K562 (cell line): Measurements from ENCODE around the gene ORC3. TPM values are rescaled to one million over a fixed set of nuclear protein-coding genes. Genes with fewer than 3 reads are reported as not detected.

Experiments used
- CEBPB ChIP-seq: fragments of 450-650 bp; IDR thresholded peaks from 2 replicates; pipeline ENCODE4 v1.6.1; 2016; ENCODE audit warnings: missing genetic modification characterization, missing compliant biosample characterization
- DPF2 ChIP-seq: fragments of 450-650 bp; IDR thresholded peaks from 2 replicates; pipeline ENCODE4 v1.6.1; 2016
- E2F3 ChIP-seq: fragments of 250-450 bp; sonication (Bioruptor Pico); IDR thresholded peaks from 2 replicates; pipeline ENCODE4 v1.4.0; 2020; ENCODE audit warnings: mild to moderate bottlenecking
- POLR2A ChIP-seq: fragments of 450-650 bp; conservative IDR thresholded peaks from 2 replicates; pipeline ENCODE4 v1.6.1; 2016
- POLR2AphosphoS5 ChIP-seq: IDR thresholded peaks from 2 replicates; pipeline ENCODE4 v1.6.1; 2011; ENCODE audit warnings: mild to moderate bottlenecking, low read depth, low read length, moderate library complexity; ENCODE audit not compliant: control insufficient read depth, insufficient read depth
- POLR2G ChIP-seq: fragments of 200-400 bp; formaldehyde crosslinking; IDR thresholded peaks from 2 replicates; pipeline ENCODE4 v1.6.1; 2017; ENCODE audit warnings: low read depth, mild to moderate bottlenecking, antibody characterized with exemption, low read length, moderate library complexity
- RBFOX2 ChIP-seq: fragments of 200-400 bp; formaldehyde crosslinking; IDR thresholded peaks from 2 replicates; pipeline ENCODE4 v1.6.1; 2017; ENCODE audit warnings: low read depth, mild to moderate bottlenecking, low read length, moderate library complexity
- SIN3B ChIP-seq: fragments of 450-650 bp; IDR thresholded peaks from 2 replicates; pipeline ENCODE4 v1.6.1; 2017; ENCODE audit warnings: low read depth, mild to moderate bottlenecking, moderate library complexity
- SMARCB1 ChIP-seq: IDR thresholded peaks from 2 replicates; pipeline ENCODE4 v1.6.1; 2011; ENCODE audit warnings: improper control_type of control experiment, low read depth; ENCODE audit not compliant: insufficient read length
- SP1 ChIP-seq: sonication (generic); formaldehyde crosslinking; IDR thresholded peaks from 2 replicates; pipeline ENCODE4 v1.8.1; 2022; ENCODE audit warnings: mild to moderate bottlenecking, missing genetic modification reagents
- ZNF436 ChIP-seq: fragments of 250-450, 450-650 bp; sonication (Bioruptor Pico); formaldehyde crosslinking; IDR thresholded peaks from 2 replicates; pipeline ENCODE4 v1.7.0; 2020; ENCODE audit warnings: mild to moderate bottlenecking
- polyA plus RNA-seq, 8 experiments: library from polyadenylated mRNA; depleted of rRNA in 4 of 8; stranded (reverse) in 5 of 8; unstranded in 3 of 8; fragments of >200 nt; fragmentation: Nextera tagmentation in 2 of 8; fragmentation: Illumina TruSeq in 1 of 8; extraction: Ambion mirVana in 2 of 8; extraction: Trizol in 1 of 8; gene quantifications; 2 replicates each; pipeline versions ENCODE4 v1.2.1 to v1.2.3, GENCODE V29; 2011 to 2014; ENCODE audit warnings: inconsistent platforms in 1 of 8, missing spikeins in 1 of 8
- total RNA-seq, 7 experiments: library from RNA; depleted of rRNA in 6 of 7; stranded (reverse); fragments of >200 nt in 6 of 7; fragmentation: Illumina TruSeq in 2 of 7; extraction: Trizol in 2 of 7; gene quantifications; 2 replicates each; pipeline versions ENCODE4 v1.2.1 to v1.2.3, GENCODE V29; 2011 to 2021; ENCODE audit warnings: low replicate concordance in 1 of 7
- TF ChIP-seq, protein P1 (sequence below): sonication (generic); formaldehyde crosslinking; IDR thresholded peaks from 2 replicates; pipeline ENCODE4 v1.8.0; 2022; ENCODE audit warnings: mild to moderate bottlenecking, low read depth, missing genetic modification reagents
- TF ChIP-seq, protein P2 (sequence below): fragments of 250-450 bp; sonication (Bioruptor Pico); IDR thresholded peaks from 2 replicates; pipeline ENCODE4 v1.8.0; 2022; ENCODE audit warnings: inconsistent platforms, mild to moderate bottlenecking, moderate library complexity, borderline replicate concordance
- TF ChIP-seq, protein P3 (sequence below): fragments of 250-450 bp; sonication (Bioruptor Pico); IDR thresholded peaks from 2 replicates; pipeline ENCODE4 v1.4.0; 2020; ENCODE audit warnings: mild to moderate bottlenecking
- TF ChIP-seq, protein P4 (sequence below), 2 experiments: fragments of 450-650 bp; conservative IDR thresholded peaks; 2 replicates each; pipeline ENCODE4 v1.6.1; 2017; ENCODE audit warnings: mild to moderate bottlenecking in 2 of 2, moderate library complexity in 2 of 2
- TF ChIP-seq, protein P5 (sequence below): sonication (generic); formaldehyde crosslinking; IDR thresholded peaks from 2 replicates; pipeline ENCODE4 v1.8.0; 2022; ENCODE audit warnings: missing genetic modification reagents, mild to moderate bottlenecking, moderate library complexity, borderline replicate concordance
- TF ChIP-seq, protein P6 (sequence below), 2 experiments: fragments of 150-350 bp in 1 of 2; IDR thresholded peaks; 2 replicates each; pipeline ENCODE4 v1.6.1; 2012 to 2016; ENCODE audit warnings: low read depth in 2 of 2, low read length in 2 of 2, mild to moderate bottlenecking in 1 of 2, moderate library complexity in 1 of 2

Gene ORC3
- total and polyA plus RNA-seq, 9 of the 15 experiments (the other 6 are each of a cell fraction or from before 2014, with no cell fraction given): 28.8 to 159 (median 74.8) TPM

GRCh38 chr6:87589693-87590416 lies at the start of gene ORC3, which contains the start of gene RARS2 (continued):
- TF ChIP-seq, protein P1, sequence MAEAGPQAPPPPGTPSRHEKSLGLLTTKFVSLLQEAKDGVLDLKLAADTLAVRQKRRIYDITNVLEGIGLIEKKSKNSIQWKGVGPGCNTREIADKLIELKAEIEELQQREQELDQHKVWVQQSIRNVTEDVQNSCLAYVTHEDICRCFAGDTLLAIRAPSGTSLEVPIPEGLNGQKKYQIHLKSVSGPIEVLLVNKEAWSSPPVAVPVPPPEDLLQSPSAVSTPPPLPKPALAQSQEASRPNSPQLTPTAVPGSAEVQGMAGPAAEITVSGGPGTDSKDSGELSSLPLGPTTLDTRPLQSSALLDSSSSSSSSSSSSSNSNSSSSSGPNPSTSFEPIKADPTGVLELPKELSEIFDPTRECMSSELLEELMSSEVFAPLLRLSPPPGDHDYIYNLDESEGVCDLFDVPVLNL (CRISPR knock-in tag): peak; percentile 95
- TF ChIP-seq SMARCB1 (no peak), ZNF436 (CRISPR knock-in tag) (no peak), SP1 (CRISPR knock-in tag) (peak; percentile 86), SIN3B (peak; percentile 47; the same call in 1 of the 2 replicates), CEBPB (tag) (no peak), DPF2 (peak; percentile 31; the same call in 1 of the 2 replicates), POLR2G (peak; percentile 98), RBFOX2 (peak; percentile 98), E2F3 (CRISPR knock-in tag) (peak; percentile 33; the same call in 1 of the 2 replicates), POLR2AphosphoS5 (peak; percentile 87), POLR2A (peak; percentile 94)
- TF ChIP-seq, protein P2, sequence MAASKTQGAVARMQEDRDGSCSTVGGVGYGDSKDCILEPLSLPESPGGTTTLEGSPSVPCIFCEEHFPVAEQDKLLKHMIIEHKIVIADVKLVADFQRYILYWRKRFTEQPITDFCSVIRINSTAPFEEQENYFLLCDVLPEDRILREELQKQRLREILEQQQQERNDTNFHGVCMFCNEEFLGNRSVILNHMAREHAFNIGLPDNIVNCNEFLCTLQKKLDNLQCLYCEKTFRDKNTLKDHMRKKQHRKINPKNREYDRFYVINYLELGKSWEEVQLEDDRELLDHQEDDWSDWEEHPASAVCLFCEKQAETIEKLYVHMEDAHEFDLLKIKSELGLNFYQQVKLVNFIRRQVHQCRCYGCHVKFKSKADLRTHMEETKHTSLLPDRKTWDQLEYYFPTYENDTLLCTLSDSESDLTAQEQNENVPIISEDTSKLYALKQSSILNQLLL (CRISPR knock-in tag): no peak
- TF ChIP-seq, protein P3, sequence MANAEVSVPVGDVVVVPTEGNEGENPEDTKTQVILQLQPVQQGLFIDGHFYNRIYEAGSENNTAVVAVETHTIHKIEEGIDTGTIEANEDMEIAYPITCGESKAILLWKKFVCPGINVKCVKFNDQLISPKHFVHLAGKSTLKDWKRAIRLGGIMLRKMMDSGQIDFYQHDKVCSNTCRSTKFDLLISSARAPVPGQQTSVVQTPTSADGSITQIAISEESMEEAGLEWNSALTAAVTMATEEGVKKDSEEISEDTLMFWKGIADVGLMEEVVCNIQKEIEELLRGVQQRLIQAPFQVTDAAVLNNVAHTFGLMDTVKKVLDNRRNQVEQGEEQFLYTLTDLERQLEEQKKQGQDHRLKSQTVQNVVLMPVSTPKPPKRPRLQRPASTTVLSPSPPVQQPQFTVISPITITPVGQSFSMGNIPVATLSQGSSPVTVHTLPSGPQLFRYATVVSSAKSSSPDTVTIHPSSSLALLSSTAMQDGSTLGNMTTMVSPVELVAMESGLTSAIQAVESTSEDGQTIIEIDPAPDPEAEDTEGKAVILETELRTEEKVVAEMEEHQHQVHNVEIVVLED: peak; percentile 47; the same call in 1 of the 2 replicates
- TF ChIP-seq, protein P4, sequence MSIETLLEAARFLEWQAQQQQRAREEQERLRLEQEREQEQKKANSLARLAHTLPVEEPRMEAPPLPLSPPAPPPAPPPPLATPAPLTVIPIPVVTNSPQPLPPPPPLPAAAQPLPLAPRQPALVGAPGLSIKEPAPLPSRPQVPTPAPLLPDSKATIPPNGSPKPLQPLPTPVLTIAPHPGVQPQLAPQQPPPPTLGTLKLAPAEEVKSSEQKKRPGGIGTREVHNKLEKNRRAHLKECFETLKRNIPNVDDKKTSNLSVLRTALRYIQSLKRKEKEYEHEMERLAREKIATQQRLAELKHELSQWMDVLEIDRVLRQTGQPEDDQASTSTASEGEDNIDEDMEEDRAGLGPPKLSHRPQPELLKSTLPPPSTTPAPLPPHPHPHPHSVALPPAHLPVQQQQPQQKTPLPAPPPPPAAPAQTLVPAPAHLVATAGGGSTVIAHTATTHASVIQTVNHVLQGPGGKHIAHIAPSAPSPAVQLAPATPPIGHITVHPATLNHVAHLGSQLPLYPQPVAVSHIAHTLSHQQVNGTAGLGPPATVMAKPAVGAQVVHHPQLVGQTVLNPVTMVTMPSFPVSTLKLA (conservative IDR thresholded peaks at IDR 0.05): peak; percentile 82 to 92
- TF ChIP-seq, protein P5, sequence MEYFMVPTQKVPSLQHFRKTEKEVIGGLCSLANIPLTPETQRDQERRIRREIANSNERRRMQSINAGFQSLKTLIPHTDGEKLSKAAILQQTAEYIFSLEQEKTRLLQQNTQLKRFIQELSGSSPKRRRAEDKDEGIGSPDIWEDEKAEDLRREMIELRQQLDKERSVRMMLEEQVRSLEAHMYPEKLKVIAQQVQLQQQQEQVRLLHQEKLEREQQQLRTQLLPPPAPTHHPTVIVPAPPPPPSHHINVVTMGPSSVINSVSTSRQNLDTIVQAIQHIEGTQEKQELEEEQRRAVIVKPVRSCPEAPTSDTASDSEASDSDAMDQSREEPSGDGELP (CRISPR knock-in tag): peak; percentile 81
- TF ChIP-seq, protein P6, sequence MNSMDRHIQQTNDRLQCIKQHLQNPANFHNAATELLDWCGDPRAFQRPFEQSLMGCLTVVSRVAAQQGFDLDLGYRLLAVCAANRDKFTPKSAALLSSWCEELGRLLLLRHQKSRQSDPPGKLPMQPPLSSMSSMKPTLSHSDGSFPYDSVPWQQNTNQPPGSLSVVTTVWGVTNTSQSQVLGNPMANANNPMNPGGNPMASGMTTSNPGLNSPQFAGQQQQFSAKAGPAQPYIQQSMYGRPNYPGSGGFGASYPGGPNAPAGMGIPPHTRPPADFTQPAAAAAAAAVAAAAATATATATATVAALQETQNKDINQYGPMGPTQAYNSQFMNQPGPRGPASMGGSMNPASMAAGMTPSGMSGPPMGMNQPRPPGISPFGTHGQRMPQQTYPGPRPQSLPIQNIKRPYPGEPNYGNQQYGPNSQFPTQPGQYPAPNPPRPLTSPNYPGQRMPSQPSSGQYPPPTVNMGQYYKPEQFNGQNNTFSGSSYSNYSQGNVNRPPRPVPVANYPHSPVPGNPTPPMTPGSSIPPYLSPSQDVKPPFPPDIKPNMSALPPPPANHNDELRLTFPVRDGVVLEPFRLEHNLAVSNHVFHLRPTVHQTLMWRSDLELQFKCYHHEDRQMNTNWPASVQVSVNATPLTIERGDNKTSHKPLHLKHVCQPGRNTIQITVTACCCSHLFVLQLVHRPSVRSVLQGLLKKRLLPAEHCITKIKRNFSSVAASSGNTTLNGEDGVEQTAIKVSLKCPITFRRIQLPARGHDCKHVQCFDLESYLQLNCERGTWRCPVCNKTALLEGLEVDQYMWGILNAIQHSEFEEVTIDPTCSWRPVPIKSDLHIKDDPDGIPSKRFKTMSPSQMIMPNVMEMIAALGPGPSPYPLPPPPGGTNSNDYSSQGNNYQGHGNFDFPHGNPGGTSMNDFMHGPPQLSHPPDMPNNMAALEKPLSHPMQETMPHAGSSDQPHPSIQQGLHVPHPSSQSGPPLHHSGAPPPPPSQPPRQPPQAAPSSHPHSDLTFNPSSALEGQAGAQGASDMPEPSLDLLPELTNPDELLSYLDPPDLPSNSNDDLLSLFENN (IDR thresholded peaks at IDR 0.05; ENCODE audit: low read depth in 2 of 2, low read length in 2 of 2): no peak
